ENCODE measurements around the gene CCL3.
"Not testable (repeated sequence)": the region's sequence is repeated elsewhere in the genome, so short reads cannot be mapped to it uniquely, and the experiment has no call there.

CCL3 gene

DNA sequence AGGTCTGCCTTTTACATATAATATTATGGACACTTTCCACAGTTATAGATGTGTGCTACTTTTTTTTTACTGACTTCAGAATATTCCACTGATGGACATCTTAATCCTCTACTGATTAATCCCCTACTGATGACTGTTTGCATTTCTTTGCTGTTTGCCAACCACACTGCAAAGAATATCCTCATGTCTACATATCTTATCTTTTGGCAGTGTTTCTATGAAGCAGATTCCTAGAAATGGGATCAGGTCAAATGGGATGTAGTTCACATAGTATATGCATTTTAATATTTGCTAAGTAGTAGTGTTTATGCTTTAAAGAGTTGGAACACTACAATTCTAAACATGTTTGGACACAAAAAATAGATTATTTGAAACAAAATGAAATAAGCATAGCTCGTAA lies 3.2 kb downstream of the CCL3 start:
- ChIA-PET POLR2A (interaction anchor here (0.7 kb wide), 1 partner anchor 41 kb away, joined by 4 read pairs; no protein-coding TSS in a partner anchor), CTCF (interaction anchor here (1.6 to 6.5 kb wide), 4 partner anchors 14 to 62 kb away, joined by 3 to 51 read pairs (median 5); partner anchors contain the start of gene CCL4)
- no peak for DNase-seq (ENCODE audit: extremely low spot score)
- TF ChIP-seq, protein P1, sequence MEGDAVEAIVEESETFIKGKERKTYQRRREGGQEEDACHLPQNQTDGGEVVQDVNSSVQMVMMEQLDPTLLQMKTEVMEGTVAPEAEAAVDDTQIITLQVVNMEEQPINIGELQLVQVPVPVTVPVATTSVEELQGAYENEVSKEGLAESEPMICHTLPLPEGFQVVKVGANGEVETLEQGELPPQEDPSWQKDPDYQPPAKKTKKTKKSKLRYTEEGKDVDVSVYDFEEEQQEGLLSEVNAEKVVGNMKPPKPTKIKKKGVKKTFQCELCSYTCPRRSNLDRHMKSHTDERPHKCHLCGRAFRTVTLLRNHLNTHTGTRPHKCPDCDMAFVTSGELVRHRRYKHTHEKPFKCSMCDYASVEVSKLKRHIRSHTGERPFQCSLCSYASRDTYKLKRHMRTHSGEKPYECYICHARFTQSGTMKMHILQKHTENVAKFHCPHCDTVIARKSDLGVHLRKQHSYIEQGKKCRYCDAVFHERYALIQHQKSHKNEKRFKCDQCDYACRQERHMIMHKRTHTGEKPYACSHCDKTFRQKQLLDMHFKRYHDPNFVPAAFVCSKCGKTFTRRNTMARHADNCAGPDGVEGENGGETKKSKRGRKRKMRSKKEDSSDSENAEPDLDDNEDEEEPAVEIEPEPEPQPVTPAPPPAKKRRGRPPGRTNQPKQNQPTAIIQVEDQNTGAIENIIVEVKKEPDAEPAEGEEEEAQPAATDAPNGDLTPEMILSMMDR (IDR thresholded peaks at IDR 0.05; ENCODE audit: control extremely low read depth, extremely low read depth, low read depth, missing control alignments): no peak

GRCh38 chr17:36085765-36086164 lies 4.2 kb downstream of the CCL3 start:
- ChIA-PET POLR2A (interaction anchor here (0.7 kb wide), 2 partner anchors 25 to 107 kb away, joined by 3 to 5 read pairs; no protein-coding TSS in a partner anchor), CTCF (interaction anchor here (0.8 to 6.5 kb wide), 8 partner anchors 13 to 116 kb away, joined by 3 to 51 read pairs (median 3); partner anchors contain the start of gene CCL4)
- TF ChIP-seq, protein P1 (IDR thresholded peaks at IDR 0.05; ENCODE audit: control extremely low read depth, extremely low read depth, low read depth, missing control alignments): no peak
- DNase-seq (ENCODE audit: extremely low spot score): no peak

DNA sequence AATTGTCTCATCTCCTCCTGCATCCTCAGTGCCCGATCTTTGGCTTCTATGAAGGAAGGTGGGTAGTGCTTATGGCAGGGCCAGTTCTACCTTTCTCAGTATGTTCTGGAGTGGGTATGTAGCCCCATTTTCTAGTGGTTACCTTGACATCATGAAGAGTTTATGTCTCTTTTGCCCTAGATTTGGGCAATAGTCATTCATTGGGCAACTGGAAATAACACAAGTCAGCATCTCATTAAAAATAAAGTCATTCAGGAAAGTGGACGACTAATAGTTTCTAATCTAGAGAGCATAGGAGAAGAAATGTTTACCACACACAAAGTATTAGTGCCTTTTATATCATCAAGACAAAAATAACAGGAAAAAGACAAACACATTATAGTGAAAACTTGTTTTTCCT lies 6.3 kb downstream of the CCL3 start:
- POLR2A ChIA-PET; DNase-seq (ENCODE audit: extremely low spot score): not testable (repeated sequence)
- CTCF ChIA-PET: interaction anchor here (3.5 kb wide), 1 partner anchor 11 kb away, joined by 41 read pairs; no protein-coding TSS in a partner anchor

DNA sequence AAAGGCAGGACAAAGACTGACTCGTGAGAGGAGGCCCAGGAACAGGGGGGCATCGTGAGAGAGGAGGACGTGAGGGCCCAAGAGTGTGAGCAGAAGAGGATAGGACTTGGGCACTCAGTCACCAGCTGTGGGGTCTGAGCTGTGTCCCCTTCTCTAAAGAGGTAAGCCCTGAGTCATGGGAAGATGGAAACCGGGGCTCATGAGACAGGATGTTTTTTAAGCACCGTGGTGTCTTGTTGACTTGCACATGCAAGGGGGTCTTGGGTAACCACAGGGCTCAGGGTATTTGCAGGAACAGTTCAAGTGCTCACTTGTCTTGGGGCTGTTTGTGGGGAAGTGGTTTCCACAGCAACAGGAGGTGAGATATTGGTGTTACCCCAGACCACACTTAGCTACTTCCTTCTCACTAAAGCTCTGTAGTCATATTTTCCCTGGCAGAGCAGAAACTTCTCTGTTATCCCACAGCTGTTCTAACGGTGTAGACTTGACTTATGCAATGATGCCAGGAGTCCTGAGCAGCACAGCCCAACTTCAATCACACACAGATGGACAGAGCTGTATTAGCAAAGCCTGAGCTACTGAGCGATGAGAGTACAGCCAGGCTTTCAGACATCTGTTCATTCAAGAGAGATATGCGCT lies 7.3 kb downstream of the CCL3 start:
- peak; percentile 51 for DNase-seq (ENCODE audit: extremely low spot score)
- CTCF ChIA-PET: interaction anchor here (1.2 to 3.5 kb wide), 2 partner anchors 10 to 66 kb away, joined by 5 to 41 read pairs; no protein-coding TSS in a partner anchor
- POLR2A ChIA-PET: interaction anchor here (0.6 to 1.2 kb wide), 2 partner anchors 10 kb away, joined by 3 to 4 read pairs; no protein-coding TSS in a partner anchor

GRCh38 chr17:36081681-36082471 lies 8.1 kb downstream of the CCL3 start:
- DNase-seq (ENCODE audit: extremely low spot score): peak; percentile 35
- ChIA-PET POLR2A (interaction anchor here (1.2 kb wide), 1 partner anchor 11 kb away, joined by 4 read pairs; no protein-coding TSS in a partner anchor), CTCF (interaction anchor here (0.6 to 3.5 kb wide), 4 partner anchors 10 to 113 kb away, joined by 3 to 41 read pairs (median 4); no protein-coding TSS in a partner anchor)

- DNase-seq (ENCODE audit: extremely low spot score): peak; percentile 21
- POLR2A ChIA-PET: interaction anchor here (1.1 kb wide), 1 partner anchor 16 kb away, joined by 4 read pairs; the partner anchor contains the start of gene CCL3
- CTCF ChIA-PET: interaction anchor here (0.7 to 11.3 kb wide), 18 partner anchors 8 to 116 kb away, joined by 3 to 131 read pairs (median 11); partner anchors contain the start of genes CCL23 and CCL3
- TF ChIP-seq, protein P1 (IDR thresholded peaks at IDR 0.05; ENCODE audit: control extremely low read depth, extremely low read depth, low read depth, missing control alignments): no peak
Measured at GRCh38 chr17:36074365-36074764, 15.6 kb downstream of the CCL3 start.

- ChIA-PET CTCF (interaction anchor here (0.7 to 11.3 kb wide), 52 partner anchors 9 to 256 kb away, joined by 3 to 131 read pairs (median 7); partner anchors contain the start of genes CCL14, CCL15, CCL16 and CCL18), POLR2A (interaction anchor here (0.6 to 1.0 kb wide), 2 partner anchors 10 to 278 kb away, joined by 3 read pairs; no protein-coding TSS in a partner anchor)
- peak; percentile 77 for DNase-seq (ENCODE audit: extremely low spot score)
Measured at GRCh38 chr17:36072431-36073121, 17.4 kb downstream of the CCL3 start.

More at GRCh38 chr17:36072431-36073121, 17.4 kb downstream of the CCL3 start:
- TF ChIP-seq, protein P1 (IDR thresholded peaks at IDR 0.05; ENCODE audit: control extremely low read depth, extremely low read depth, low read depth, missing control alignments): peak; percentile 67

Data from GM10248 (cell line).